H1 (cell line): ENCODE data around the gene ANKRD31. TPM values are rescaled to one million over a fixed set of nuclear protein-coding genes. Genes with fewer than 3 reads are reported as not detected.
A peak's percentile ranks its signal among the peaks of the same experiment; 100 is the strongest.

Experiments used
- CTCF ChIA-PET: fragments of 300-600 bp; sonication (Branson Sonifier 250); formaldehyde crosslinking; loops from one replicate; lab custom pipeline; 2021; ENCODE audit not compliant: partially characterized antibody; lab: Charles Lee
- POLR2A ChIA-PET: fragments of 300-600 bp; sonication (Branson Sonifier 250); formaldehyde crosslinking; loops from one replicate; lab custom pipeline; 2021; ENCODE audit warnings: inconsistent platforms; ENCODE audit not compliant: partially characterized antibody; lab: Charles Lee
- DNase-seq, 2 experiments: peaks; one replicate each; pipeline versions ENCODE4 v3.0.0 to v3.0.0-alpha.2; 2010 to 2022; ENCODE audit warnings: low spot score in 2 of 2, low read depth in 1 of 2, mixed read lengths in 1 of 2
- FAIRE-seq: peaks from 2 replicates; lab custom pipeline; 2011; peaks lifted over from hg19 to GRCh38; lab: Jason Lieb, UNC
- H2AFZ ChIP-seq: 2 replicates; pipeline ENCODE4 v1.8.1; 2012; ENCODE audit warnings: low read length, inconsistent platforms
- H2AK5ac ChIP-seq: 2 replicates; pipeline ENCODE4 v1.6.1; 2013; ENCODE audit warnings: low read depth, low read length
- H2BK120ac ChIP-seq: replicated peaks from 2 replicates; pipeline ENCODE3; 2013; ENCODE audit warnings: low read depth, low read length, inconsistent platforms
- H2BK12ac ChIP-seq: 2 replicates; pipeline ENCODE4 v1.6.1; 2013; ENCODE audit warnings: low read depth, low read length
- H2BK15ac ChIP-seq: 2 replicates; pipeline ENCODE4 v1.6.1; 2013; ENCODE audit warnings: low read length
- H2BK20ac ChIP-seq: 2 replicates; pipeline ENCODE4 v1.6.1; 2013; ENCODE audit warnings: low read length
- H2BK5ac ChIP-seq: 2 replicates; pipeline ENCODE4 v1.6.1; 2013; ENCODE audit warnings: low read depth, low read length
- H3K14ac ChIP-seq: 2 replicates; pipeline ENCODE4 v1.6.1; 2013; ENCODE audit warnings: inconsistent platforms; ENCODE audit not compliant: insufficient read length
- H3K18ac ChIP-seq: 2 replicates; pipeline ENCODE4 v1.6.1; 2013; ENCODE audit warnings: low read length; ENCODE audit errors: extremely low read depth
- H3K23ac ChIP-seq: 2 replicates; pipeline ENCODE4 v1.6.1; 2013; ENCODE audit warnings: inconsistent platforms; ENCODE audit not compliant: insufficient read length
- H3K23me2 ChIP-seq: 2 replicates; pipeline ENCODE4 v1.6.1; 2013; ENCODE audit warnings: low read depth, low read length
- H3K27ac ChIP-seq: 2 replicates; pipeline ENCODE4 v1.6.1; 2011; ENCODE audit warnings: low read depth, low read length, inconsistent platforms
- H3K27me3 ChIP-seq, 4 experiments: replicated peaks in 1 of 4; 1 replicate in 1 of 4; 2 replicates in 3 of 4; pipeline versions ENCODE4 v1.6.1 to v1.8.1; 2011 to 2013; ENCODE audit warnings: low read length in 3 of 4, mild to moderate bottlenecking in 3 of 4, inconsistent platforms in 2 of 4, mixed read lengths in 2 of 4, moderate library complexity in 1 of 4; ENCODE audit not compliant: control insufficient read depth in 3 of 4, insufficient read depth in 3 of 4; ENCODE audit errors: extremely low read depth in 1 of 4
- H3K36me3 ChIP-seq, 4 experiments: 2 replicates each; pipeline versions ENCODE4 v1.6.1 to v1.8.1; 2011 to 2013; ENCODE audit warnings: mild to moderate bottlenecking in 4 of 4, low read length in 3 of 4, moderate library complexity in 2 of 4, control low read depth in 1 of 4, inconsistent platforms in 1 of 4; ENCODE audit not compliant: insufficient read depth in 4 of 4, control insufficient read depth in 2 of 4
- H3K4ac ChIP-seq: replicated peaks from 2 replicates; pipeline ENCODE3; 2013; ENCODE audit warnings: low read length, low read depth, mixed read lengths, inconsistent platforms; ENCODE audit not compliant: insufficient read length
- H3K4me1 ChIP-seq, 4 experiments: replicated peaks in 1 of 4; 1 replicate in 1 of 4; 2 replicates in 3 of 4; pipeline versions ENCODE4 v1.6.1 to v1.8.1; 2011 to 2013; ENCODE audit warnings: low read length in 3 of 4, inconsistent platforms in 2 of 4, mixed read lengths in 1 of 4; ENCODE audit not compliant: insufficient read depth in 4 of 4, control insufficient read depth in 3 of 4
- H3K4me2 ChIP-seq, 2 experiments: 2 replicates each; pipeline versions ENCODE4 v1.6.1 to v1.8.1; 2011 to 2013; ENCODE audit warnings: low read depth in 2 of 2, low read length in 2 of 2, control low read depth in 1 of 2, inconsistent platforms in 1 of 2, mild to moderate bottlenecking in 1 of 2; ENCODE audit not compliant: insufficient read depth in 1 of 2
- H3K4me3 ChIP-seq, 4 experiments: fragments of 200-600, 300-600 bp in 1 of 4; sonication (generic), shearing (Covaris generic), sonication (Bioruptor Twin) in 1 of 4; 2 replicates each; pipeline versions ENCODE4 v1.5.1 to v1.8.1; 2011 to 2016; ENCODE audit warnings: low read length in 4 of 4, low read depth in 3 of 4, control low read depth in 2 of 4, inconsistent platforms in 2 of 4, mild to moderate bottlenecking in 2 of 4, mixed read lengths in 1 of 4, moderate library complexity in 1 of 4; ENCODE audit not compliant: insufficient read depth in 2 of 4; ENCODE audit errors: extremely low read depth in 1 of 4
- H3K56ac ChIP-seq: replicated peaks from 2 replicates; pipeline ENCODE3; 2013; ENCODE audit warnings: low read depth, mild to moderate bottlenecking, mixed read lengths, low read length, inconsistent platforms; ENCODE audit not compliant: insufficient read length
- H3K79me1 ChIP-seq: 2 replicates; pipeline ENCODE4 v1.6.1; 2013; ENCODE audit warnings: low read depth, low read length, control low read depth
- H3K79me2 ChIP-seq, 2 experiments: 2 replicates each; pipeline versions ENCODE4 v1.6.1 to v1.8.1; 2012 to 2013; ENCODE audit warnings: low read length in 2 of 2, mild to moderate bottlenecking in 2 of 2, inconsistent platforms in 1 of 2; ENCODE audit not compliant: insufficient read depth in 2 of 2, control insufficient read depth in 1 of 2
- H3K9ac ChIP-seq, 4 experiments: replicated peaks in 1 of 4; 1 replicate in 1 of 4; 2 replicates in 3 of 4; pipeline versions ENCODE4 v1.6.1 to v1.8.1; 2011 to 2013; ENCODE audit warnings: low read depth in 3 of 4, low read length in 3 of 4, control low read depth in 2 of 4, mild to moderate bottlenecking in 2 of 4, moderate library complexity in 2 of 4, inconsistent platforms in 1 of 4; ENCODE audit errors: extremely low read depth in 1 of 4
- H3K9me3 ChIP-seq, 2 experiments: 2 replicates each; pipeline versions ENCODE4 v1.6.1 to v1.8.1; 2012 to 2013; ENCODE audit warnings: mild to moderate bottlenecking in 2 of 2, moderate library complexity in 2 of 2, control low read depth in 1 of 2, inconsistent platforms in 1 of 2, low read depth in 1 of 2, low read length in 1 of 2, mixed read lengths in 1 of 2; ENCODE audit not compliant: insufficient read depth in 2 of 2
- H4K20me1 ChIP-seq, 2 experiments: replicated peaks in 1 of 2; 2 replicates each; pipeline versions ENCODE3 to v1.8.1; 2011 to 2013; ENCODE audit warnings: inconsistent platforms in 2 of 2, low read length in 2 of 2, mild to moderate bottlenecking in 1 of 2; ENCODE audit not compliant: insufficient read depth in 2 of 2, control insufficient read depth in 1 of 2
- H4K5ac ChIP-seq: 2 replicates; pipeline ENCODE4 v1.6.1; 2013; ENCODE audit warnings: low read length, low read depth, mixed read lengths, inconsistent platforms; ENCODE audit not compliant: insufficient read length
- H4K8ac ChIP-seq: 2 replicates; pipeline ENCODE4 v1.8.0; 2013; ENCODE audit warnings: mild to moderate bottlenecking, moderate library complexity, low read length, inconsistent platforms; ENCODE audit not compliant: insufficient read depth; ENCODE audit errors: extremely low read depth
- H4K91ac ChIP-seq: replicated peaks from 2 replicates; pipeline ENCODE3; 2013; ENCODE audit warnings: low read length, mixed read lengths, inconsistent platforms; ENCODE audit not compliant: insufficient read length
- ASH2L ChIP-seq: fragments of 200-600, 300-600 bp; sonication (generic); IDR thresholded peaks from one replicate; pipeline ENCODE4 v1.7.1; 2017; ENCODE audit warnings: low read length
- CHD1 ChIP-seq: IDR thresholded peaks from 2 replicates; pipeline ENCODE4 v1.6.1; 2012; ENCODE audit warnings: low read depth, low read length, improper control_type of control experiment
- HDAC2 ChIP-seq, 2 experiments: fragments of 300-600 bp in 1 of 2; sonication (generic) in 1 of 2; IDR thresholded peaks; 2 replicates each; pipeline ENCODE4 v1.6.1; 2011 to 2012; ENCODE audit warnings: low read depth in 2 of 2, low read length in 2 of 2, mild to moderate bottlenecking in 2 of 2, moderate library complexity in 2 of 2, borderline replicate concordance in 1 of 2, inconsistent platforms in 1 of 2
- JUND ChIP-seq: IDR thresholded peaks from 2 replicates; pipeline ENCODE4 v1.6.1; 2011; ENCODE audit warnings: mild to moderate bottlenecking, improper control_type of control experiment, low read length
- KDM5A ChIP-seq: fragments of 200-600 bp; IDR thresholded peaks from 2 replicates; pipeline ENCODE4 v1.7.1; 2012; ENCODE audit warnings: mild to moderate bottlenecking, low read length, inconsistent platforms, mixed read lengths
- MAFK ChIP-seq: IDR thresholded peaks from 2 replicates; pipeline ENCODE4 v1.6.1; 2012; ENCODE audit warnings: low read depth, mild to moderate bottlenecking, improper control_type of control experiment, low read length
- NRF1 ChIP-seq: IDR thresholded peaks from 2 replicates; pipeline ENCODE4 v1.6.1; 2011; ENCODE audit warnings: mild to moderate bottlenecking, low read depth, low read length, improper control_type of control experiment
- PHF8 ChIP-seq: fragments of 200-600 bp; sonication (generic); conservative IDR thresholded peaks from 2 replicates; pipeline ENCODE4 v1.7.1; 2012; ENCODE audit warnings: low read depth, mild to moderate bottlenecking, inconsistent platforms, low read length, moderate library complexity
- POLR2A ChIP-seq, 2 experiments: IDR thresholded peaks; 1 replicate in 1 of 2; 2 replicates in 1 of 2; pipeline ENCODE4 v1.6.1; 2011; ENCODE audit warnings: low read depth in 2 of 2, low read length in 2 of 2, mild to moderate bottlenecking in 2 of 2; ENCODE audit errors: control extremely low read depth in 1 of 2
- RBBP5 ChIP-seq: IDR thresholded peaks from 2 replicates; pipeline ENCODE4 v1.7.1; 2012; ENCODE audit warnings: low read depth, mild to moderate bottlenecking, inconsistent platforms, low read length, moderate library complexity, borderline replicate concordance
- SIN3A ChIP-seq, 2 experiments: IDR thresholded peaks in 1 of 2; conservative IDR thresholded peaks in 1 of 2; 2 replicates each; pipeline ENCODE4 v1.6.1; 2011 to 2012; ENCODE audit warnings: low read length in 2 of 2, improper control_type of control experiment in 1 of 2, low read depth in 1 of 2, mild to moderate bottlenecking in 1 of 2
- SP4 ChIP-seq: IDR thresholded peaks from 2 replicates; pipeline ENCODE4 v1.6.1; 2012; ENCODE audit warnings: low read length, inconsistent platforms
- TBP ChIP-seq: IDR thresholded peaks from 2 replicates; pipeline ENCODE4 v1.6.1; 2011; ENCODE audit warnings: low read depth, low read length, improper control_type of control experiment
- WGBS, 2 experiments: shearing (Covaris generic) in 1 of 2; methylation state at CpG; one replicate each; pipeline versions ENCODE4 v1.1.6 to v1.1.7; 2013 to 2015; ENCODE audit warnings: low lambda C conversion rate in 2 of 2, mixed read lengths in 2 of 2, inconsistent platforms in 1 of 2, low coverage in 1 of 2, missing lambda C conversion rate in 1 of 2; ENCODE audit not compliant: insufficient replicate concordance in 2 of 2, insufficient coverage in 1 of 2, insufficient read length in 1 of 2; ENCODE audit errors: extremely low coverage in 1 of 2, missing lambda C conversion rate in 1 of 2; 5-methylcytosine and 5-hydroxymethylcytosine counted together
- polyA plus RNA-seq, 7 experiments: library from polyadenylated mRNA; depleted of rRNA in 3 of 7; stranded (reverse) in 5 of 7; unstranded in 2 of 7; fragments of >200 nt in 5 of 7; fragments of 200-250 nt in 2 of 7; gene quantifications; 1 replicate in 5 of 7; 2 replicates in 1 of 7; 4 replicates in 1 of 7; pipeline versions ENCODE4 v1.2.1 to v1.2.3, GENCODE V29; 2011 to 2013; ENCODE audit warnings: missing spikeins in 2 of 7, mixed read lengths in 2 of 7
- total RNA-seq: library from RNA; stranded (reverse); fragmentation: NEBNext Ultra II Directional; extraction: Animal tissue kit (Norgen Biotek cat#: 25700); gene quantifications from 2 replicates; pipeline ENCODE4 v1.2.1, GENCODE V29; 2021
- TF ChIP-seq, protein P1 (sequence below): IDR thresholded peaks from 2 replicates; pipeline ENCODE4 v1.6.1; 2012; ENCODE audit warnings: inconsistent platforms

Gene ANKRD31
- total and polyA plus RNA-seq, 2 of the 8 experiments (the other 6 are each of a cell fraction or from before 2014, with no cell fraction given), result 0.05 to 0.06 TPM

- Histone ChIP-seq H2BK120ac (no peak overlapping the region), H2BK15ac (no peak overlapping the region), H3K23me2 (peaks cover 13% of the 10 kb centered on the region), H3K4me1 (peaks cover 18 to 35% (median 27%) of the 10 kb centered on the region in 4 experiments), H3K9me3 (no peaks in the 10 kb centered on the region), H3K79me1 (no peaks in the 10 kb centered on the region), H3K79me2 (peaks cover 0 to 43% of the 10 kb centered on the region in 2 experiments; a peak in 2 of 4 replicates), H3K27ac (no peak overlapping the region), H2AFZ (no peak overlapping the region), H3K18ac (no peak overlapping the region), H3K4ac (no peak overlapping the region), H2AK5ac (no peak overlapping the region), H3K14ac (no peak overlapping the region), H3K9ac (peak overlapping the region in 2 of 4 experiments; percentile 60 to 90; a peak in 3 of 7 replicates), H3K4me2 (peak overlapping the region; percentile 93 to 97), H4K91ac (no peak overlapping the region), H3K4me3 (peak overlapping the region; percentile 68 to 76 (median 73)), H3K56ac (no peak overlapping the region), H4K5ac (no peak overlapping the region), H3K23ac (no peak overlapping the region), H3K36me3 (no peaks in the 10 kb centered on the region), H2BK5ac (no peak overlapping the region), H3K27me3 (peaks cover 0 to 33% (median 15%) of the 10 kb centered on the region in 4 experiments; a peak in 4 of 7 replicates), H4K8ac (peak overlapping the region; percentile 85; the same call in 1 of the 2 replicates), H4K20me1 (peaks cover 0 to 8% of the 10 kb centered on the region in 2 experiments), H2BK20ac (no peak overlapping the region), H2BK12ac (no peak overlapping the region)
- 1% methylated on average over 22 of the region's 40 CpGs; no CpG with 5 or more reads in 1 of the 2 experiments for WGBS, 2 experiments
- FAIRE-seq (no peak), DNase-seq (no peak)
- POLR2A ChIA-PET, result interaction anchor here (3.2 kb wide), 1 partner anchor 184 kb away, joined by 12 read pairs; the partner anchor contains the start of gene ANKRD31
- CTCF ChIA-PET, result interaction anchor here (0.6 to 4.3 kb wide), 4 partner anchors 12 to 184 kb away, joined by 3 to 29 read pairs (median 5); partner anchors contain the start of gene ANKRD31
- no peak for TF ChIP-seq SP4
- no peak for TF ChIP-seq ASH2L
- no peak for TF ChIP-seq NRF1
- TF ChIP-seq JUND, result no peak
- no peak for TF ChIP-seq POLR2A (IDR thresholded peaks at IDR 0.05; ENCODE audit: control extremely low read depth in 1 of 2, low read depth in 2 of 2, low read length in 2 of 2)
- TF ChIP-seq, protein P1, sequence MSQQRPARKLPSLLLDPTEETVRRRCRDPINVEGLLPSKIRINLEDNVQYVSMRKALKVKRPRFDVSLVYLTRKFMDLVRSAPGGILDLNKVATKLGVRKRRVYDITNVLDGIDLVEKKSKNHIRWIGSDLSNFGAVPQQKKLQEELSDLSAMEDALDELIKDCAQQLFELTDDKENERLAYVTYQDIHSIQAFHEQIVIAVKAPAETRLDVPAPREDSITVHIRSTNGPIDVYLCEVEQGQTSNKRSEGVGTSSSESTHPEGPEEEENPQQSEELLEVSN, result no peak
- TF ChIP-seq CHD1, result no peak
- no peak; the same call in 1 of the 2 replicates for TF ChIP-seq RBBP5
- TF ChIP-seq HDAC2 (IDR thresholded peaks at IDR 0.05; ENCODE audit: borderline replicate concordance in 1 of 2, low read depth in 2 of 2, low read length in 2 of 2), result no peak
- TF ChIP-seq SIN3A (conservative IDR thresholded peaks at IDR 0.05 in 1 of 2, IDR thresholded peaks at IDR 0.05 in 1 of 2; ENCODE audit: low read depth in 1 of 2, low read length in 2 of 2), result no peak
- TF ChIP-seq PHF8, result no peak
- TF ChIP-seq TBP, result no peak
- no peak for TF ChIP-seq MAFK
- TF ChIP-seq KDM5A, result no peak
These were observed 183.7 kb downstream of the ANKRD31 start for GRCh38 chr5:75053054-75053303.
